Activated CD4-positive, alpha-beta memory T cell treated with anti-CD3 and anti-CD28 coated beads, Interleukin-2, amount 10 ng/mL, durations not matched to agents 7 days and 5 days (primary cell): Measurements from ENCODE around the gene P2RX6. TPM values are rescaled to one million over a fixed set of nuclear protein-coding genes. Genes with fewer than 3 reads are reported as not detected.

Experiments used
- CTCF ChIA-PET: fragments of 350-600 bp; sonication (Branson Sonifier 250); formaldehyde crosslinking; loops from one replicate; lab custom pipeline; 2021; ENCODE audit warnings: antibody characterized with exemption, inconsistent platforms; lab: Charles Lee
- POLR2A ChIA-PET: fragments of 350-600 bp; sonication (Branson Sonifier 250); formaldehyde crosslinking; loops from one replicate; lab custom pipeline; 2021; ENCODE audit warnings: antibody characterized with exemption; lab: Charles Lee
- DNase-seq: peaks from one replicate; pipeline ENCODE4 v3.0.0-alpha.2; 2020
- H3K27ac Mint-ChIP-seq: one replicate; pipeline ENCODE4 v1.8.0; 2021; ENCODE audit warnings: mild to moderate bottlenecking, mixed read lengths
- H3K27me3 Mint-ChIP-seq: one replicate; pipeline ENCODE4 v1.8.0; 2021; ENCODE audit warnings: mixed read lengths
- H3K36me3 Mint-ChIP-seq: one replicate; pipeline ENCODE4 v1.8.0; 2021; ENCODE audit warnings: low read depth, mixed read lengths
- H3K4me1 Mint-ChIP-seq: one replicate; pipeline ENCODE4 v1.8.0; 2021; ENCODE audit warnings: mixed read lengths
- H3K4me3 Mint-ChIP-seq: one replicate; pipeline ENCODE4 v1.8.0; 2021; ENCODE audit warnings: mild to moderate bottlenecking, mixed read lengths
- H3K9me3 Mint-ChIP-seq: one replicate; pipeline ENCODE4 v1.8.0; 2021; ENCODE audit warnings: mixed read lengths
- total RNA-seq, 2 experiments: library from RNA; stranded (reverse); gene quantifications; one replicate each; pipeline ENCODE4 v1.2.3, GENCODE V29; 2021

Gene P2RX6
- total RNA-seq, 2 experiments from 2014 or later: 0.08 to 0.23 TPM

DNA sequence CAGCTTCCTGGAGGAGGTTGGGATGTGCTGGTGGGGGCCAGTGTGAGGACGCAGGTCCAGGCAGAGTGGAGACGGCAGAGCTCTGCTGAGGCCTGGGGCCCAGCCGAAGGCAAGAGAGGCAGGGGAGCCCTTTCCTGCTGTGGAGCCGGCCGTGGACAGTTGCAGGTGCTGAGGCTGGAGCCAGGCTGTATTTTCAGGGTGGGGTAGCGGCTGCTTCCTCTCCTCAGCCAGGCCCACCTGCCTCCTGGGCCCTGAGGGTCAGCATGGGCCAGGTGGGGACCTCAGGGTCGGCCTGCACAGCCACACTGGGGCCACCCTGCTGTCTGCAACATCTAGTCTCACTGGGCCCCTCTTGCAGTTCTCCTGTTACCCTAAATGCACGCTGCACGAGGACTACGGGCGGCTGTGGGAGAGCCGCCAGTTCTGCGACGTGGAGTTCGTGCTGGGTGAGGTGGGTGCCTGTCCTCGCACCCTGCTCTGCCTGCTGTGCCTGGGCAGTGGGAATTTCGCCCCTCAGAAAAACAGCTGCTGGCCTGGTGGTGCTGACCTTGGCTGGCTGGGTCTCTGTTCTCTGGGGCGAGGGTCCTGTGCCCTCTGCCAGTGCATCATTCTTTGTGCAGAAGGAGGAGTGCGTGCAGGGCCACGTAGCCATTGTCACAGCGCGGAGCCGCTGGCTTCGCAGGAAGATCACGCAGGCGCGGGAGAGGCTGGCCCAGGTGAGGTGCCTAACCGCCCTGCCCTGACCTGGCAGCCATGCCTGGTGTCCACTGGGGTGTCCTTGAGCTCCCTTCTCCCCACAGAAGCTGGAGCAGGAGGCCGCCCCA is 21.4 kb upstream of the P2RX6 start:
- ChIA-PET CTCF (no interaction called here), POLR2A (no interaction called here)
- H3K4me1 Mint-ChIP-seq: peaks cover 10% of the 10 kb centered on the region
- DNase-seq: no peak
- H3K4me3 Mint-ChIP-seq: no peak overlapping the region
- H3K27ac Mint-ChIP-seq: no peak overlapping the region
- H3K27me3 Mint-ChIP-seq: no peaks in the 10 kb centered on the region
- H3K36me3 Mint-ChIP-seq: peaks cover 15% of the 10 kb centered on the region
- H3K9me3 Mint-ChIP-seq: no peaks in the 10 kb centered on the region

DNA sequence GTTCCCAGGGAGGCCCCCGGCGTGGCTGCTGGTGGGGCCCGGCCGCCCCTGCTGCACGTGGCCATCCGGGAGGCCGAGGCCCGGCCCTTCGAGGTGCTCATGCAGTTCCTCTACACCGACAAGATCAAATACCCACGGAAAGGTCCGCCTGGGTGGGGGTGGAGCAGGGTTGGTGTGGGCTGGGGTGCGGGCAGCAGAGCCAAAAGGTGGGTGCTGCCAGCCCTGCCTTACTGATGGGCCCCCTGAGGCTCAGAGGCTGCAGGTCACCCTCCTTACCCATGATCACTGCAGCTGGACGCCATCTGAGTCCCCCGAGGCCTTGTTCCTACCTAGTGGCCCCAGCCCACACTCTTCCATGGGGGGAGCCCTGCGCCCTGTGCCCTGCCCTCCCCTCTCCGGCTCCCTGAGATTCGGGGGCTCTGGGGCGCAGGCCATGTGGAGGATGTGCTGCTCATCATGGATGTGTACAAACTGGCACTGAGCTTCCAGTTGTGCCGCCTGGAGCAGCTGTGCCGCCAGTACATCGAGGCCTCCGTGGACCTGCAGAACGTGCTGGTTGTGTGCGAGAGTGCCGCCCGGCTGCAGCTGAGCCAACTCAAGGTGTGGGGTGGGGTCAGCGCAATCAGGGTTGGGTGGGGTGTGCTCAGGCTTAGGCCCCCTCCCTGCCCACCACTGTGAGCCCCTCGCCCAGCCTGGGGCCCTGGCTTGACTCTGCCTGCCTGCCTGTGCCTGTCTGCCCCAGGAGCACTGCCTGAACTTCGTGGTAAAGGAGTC is 20.6 kb upstream of the P2RX6 start:
- ChIA-PET CTCF (no interaction called here), POLR2A (no interaction called here)
- DNase-seq: no peak
- Mint-ChIP-seq H3K27me3 (no peaks in the 10 kb centered on the region), H3K4me1 (peaks cover 7% of the 10 kb centered on the region), H3K27ac (no peak overlapping the region), H3K36me3 (peaks cover 18% of the 10 kb centered on the region), H3K4me3 (no peak overlapping the region), H3K9me3 (no peaks in the 10 kb centered on the region)

DNA sequence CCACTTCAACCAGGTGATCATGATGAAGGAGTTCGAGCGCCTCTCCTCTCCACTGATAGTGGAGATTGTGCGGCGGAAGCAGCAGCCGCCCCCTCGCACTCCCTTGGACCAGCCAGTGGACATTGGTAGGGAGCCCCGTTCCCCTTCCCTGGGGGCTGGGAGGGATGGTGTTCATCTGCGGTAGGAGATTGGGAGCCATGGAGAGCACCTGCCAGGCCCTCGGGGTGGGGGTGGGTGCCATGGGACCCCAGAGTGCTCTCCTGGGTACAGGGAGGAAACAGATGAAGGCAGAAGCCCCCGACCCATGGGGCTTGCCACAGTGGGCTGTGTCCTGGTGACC is 20.1 kb upstream of the P2RX6 start:
- peaks cover 5% of the 10 kb centered on the region for H3K4me1 Mint-ChIP-seq
- DNase-seq: no peak
- no peak overlapping the region for H3K27ac Mint-ChIP-seq
- CTCF ChIA-PET: no interaction called here
- H3K36me3 Mint-ChIP-seq: peaks cover 21% of the 10 kb centered on the region
- no peak overlapping the region for H3K4me3 Mint-ChIP-seq
- no peaks in the 10 kb centered on the region for H3K9me3 Mint-ChIP-seq
- no peaks in the 10 kb centered on the region for H3K27me3 Mint-ChIP-seq
- POLR2A ChIA-PET: no interaction called here

DNA sequence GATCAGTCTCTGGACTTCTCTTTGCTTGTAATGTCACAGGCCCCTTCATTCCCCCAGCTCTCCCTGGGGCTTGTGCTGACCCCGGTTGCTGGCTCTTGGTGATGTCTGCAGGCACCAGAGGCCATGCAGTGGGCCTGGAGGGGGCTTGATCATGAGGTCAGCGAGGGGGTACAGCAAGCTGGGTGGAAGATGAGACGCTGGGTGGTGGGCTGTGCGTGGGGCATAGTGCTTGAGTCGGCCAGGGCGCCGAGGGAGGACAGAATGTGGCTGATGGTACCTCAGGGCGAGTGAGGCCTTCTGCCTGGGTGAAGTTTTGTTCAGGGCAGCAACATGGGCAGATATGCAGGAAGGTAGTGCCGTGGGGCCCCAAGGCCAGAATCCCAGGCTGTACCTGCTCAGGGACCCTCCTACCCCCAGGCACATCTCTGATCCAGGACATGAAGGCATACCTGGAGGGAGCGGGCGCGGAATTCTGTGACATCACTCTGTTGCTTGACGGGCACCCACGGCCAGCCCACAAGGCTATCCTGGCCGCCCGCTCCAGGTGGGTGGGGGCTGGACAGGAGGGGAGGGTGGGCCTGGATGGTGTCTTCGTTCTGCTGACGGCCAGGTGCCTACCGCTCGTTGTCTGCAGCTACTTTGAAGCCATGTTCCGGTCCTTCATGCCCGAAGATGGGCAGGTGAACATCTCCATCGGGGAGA is 19.5 kb upstream of the P2RX6 start:
- Mint-ChIP-seq H3K27ac (no peak overlapping the region), H3K9me3 (no peaks in the 10 kb centered on the region), H3K27me3 (no peaks in the 10 kb centered on the region), H3K4me3 (no peak overlapping the region), H3K36me3 (peaks cover 22% of the 10 kb centered on the region), H3K4me1 (peaks cover 8% of the 10 kb centered on the region)
- ChIA-PET CTCF (no interaction called here), POLR2A (no interaction called here)
- no peak for DNase-seq

DNA sequence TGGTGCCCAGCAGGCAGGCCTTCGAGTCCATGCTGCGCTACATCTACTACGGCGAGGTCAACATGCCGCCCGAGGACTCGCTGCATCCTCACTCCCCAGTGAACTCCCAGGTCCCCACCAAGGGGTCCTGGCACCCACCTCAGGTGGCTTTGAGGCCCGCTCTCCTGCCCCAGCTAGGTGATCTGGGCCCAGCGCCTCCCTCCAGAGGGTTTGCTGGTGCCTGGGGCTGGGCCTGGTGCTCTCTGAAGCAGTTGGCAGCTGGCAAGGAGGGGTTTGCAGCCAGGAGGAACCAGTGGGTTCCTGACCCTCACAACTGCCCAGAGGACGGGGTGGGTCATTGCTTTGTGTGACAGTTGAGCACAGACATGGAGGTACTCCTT is 18.9 kb upstream of the P2RX6 start:
- H3K9me3 Mint-ChIP-seq: no peaks in the 10 kb centered on the region
- no peak for DNase-seq
- CTCF ChIA-PET: no interaction called here
- H3K4me1 Mint-ChIP-seq: peaks cover 13% of the 10 kb centered on the region
- H3K27me3 Mint-ChIP-seq: no peaks in the 10 kb centered on the region
- H3K27ac Mint-ChIP-seq: no peak overlapping the region
- peaks cover 17% of the 10 kb centered on the region for H3K36me3 Mint-ChIP-seq
- H3K4me3 Mint-ChIP-seq: no peak overlapping the region
- POLR2A ChIA-PET: no interaction called here

DNA sequence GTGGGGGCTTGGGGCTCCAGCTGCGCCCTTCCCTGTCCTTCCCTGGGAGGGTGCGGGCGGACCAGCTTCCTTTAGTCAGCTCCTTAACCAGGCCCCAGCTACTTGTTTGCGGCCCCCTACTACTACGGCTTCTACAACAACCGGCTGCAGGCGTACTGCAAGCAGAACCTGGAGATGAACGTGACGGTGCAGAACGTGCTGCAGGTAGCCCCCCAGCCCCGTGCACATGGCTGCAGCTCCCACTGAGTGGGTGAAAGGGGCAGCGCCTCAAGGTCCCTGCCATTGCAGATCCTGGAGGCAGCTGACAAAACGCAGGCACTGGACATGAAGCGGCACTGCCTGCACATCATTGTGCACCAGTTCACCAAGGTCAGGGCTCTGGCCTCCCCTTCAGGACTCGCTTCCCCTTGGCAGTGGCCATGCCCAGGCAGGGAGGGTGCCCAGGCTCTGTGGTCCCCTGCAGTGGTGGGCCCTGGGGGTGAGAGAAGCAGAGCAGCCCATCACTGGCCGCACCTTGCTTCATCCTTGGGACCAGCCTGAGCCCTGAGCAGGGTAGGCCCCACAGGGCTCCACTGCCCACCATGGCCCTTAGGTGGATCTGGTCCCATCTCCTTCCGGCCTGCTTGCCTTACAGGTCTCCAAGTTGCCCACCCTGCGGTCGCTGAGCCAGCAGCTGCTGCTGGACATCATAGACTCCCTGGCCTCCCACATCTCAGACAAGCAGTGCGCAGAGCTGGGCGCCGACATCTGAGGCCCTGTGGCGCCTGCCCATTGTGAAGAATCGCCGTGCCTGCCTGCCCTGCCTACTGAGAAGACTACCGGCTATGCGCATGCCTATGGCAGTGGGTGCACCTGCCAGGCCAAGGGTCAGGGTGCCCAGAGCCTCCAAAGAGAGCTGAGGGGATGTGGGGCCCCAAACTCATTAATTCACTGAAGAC is 18.1 kb upstream of the P2RX6 start:
- Mint-ChIP-seq H3K4me1 (peaks cover 19% of the 10 kb centered on the region), H3K9me3 (no peaks in the 10 kb centered on the region), H3K27ac (no peak overlapping the region), H3K27me3 (no peaks in the 10 kb centered on the region), H3K36me3 (peaks cover 20% of the 10 kb centered on the region), H3K4me3 (no peak overlapping the region)
- CTCF ChIA-PET: no interaction called here
- DNase-seq: no peak
- POLR2A ChIA-PET: no interaction called here

DNA sequence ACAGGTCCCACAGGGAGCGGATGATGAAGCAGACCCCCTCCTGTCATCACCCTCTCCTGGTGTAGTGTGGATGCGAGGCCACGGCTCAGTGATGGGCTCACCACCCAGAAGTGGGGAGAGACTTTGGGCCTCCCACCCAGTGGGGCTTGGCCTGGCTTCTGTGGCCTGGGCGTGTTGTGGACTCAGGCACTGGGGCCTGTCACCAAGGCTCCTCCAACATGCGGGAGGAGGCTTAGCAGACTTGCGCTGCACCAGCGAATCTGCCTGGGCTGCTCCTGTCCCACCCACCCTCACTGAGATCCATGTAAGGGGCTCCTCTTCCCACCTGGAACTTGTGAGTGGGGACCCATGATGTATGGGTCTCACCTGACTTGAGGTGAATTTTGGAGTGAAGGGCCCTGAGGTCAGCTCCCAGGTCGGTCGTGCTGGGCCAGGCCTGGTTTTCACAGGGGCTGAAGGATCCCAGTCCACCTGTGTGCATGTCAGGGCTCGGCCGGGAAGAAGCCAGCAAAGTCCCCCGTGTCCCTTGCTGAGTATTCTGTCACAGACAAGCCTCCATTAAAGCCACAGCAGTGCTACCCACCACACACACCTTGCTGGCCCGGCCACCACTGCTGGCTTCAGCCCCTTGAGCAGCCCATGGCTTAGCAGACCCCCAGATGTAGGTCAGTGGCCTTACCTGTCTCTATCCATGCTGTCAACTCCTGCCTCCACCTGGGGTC is 17.3 kb upstream of the P2RX6 start:
- Mint-ChIP-seq H3K4me1 (peaks cover 21% of the 10 kb centered on the region), H3K9me3 (no peaks in the 10 kb centered on the region), H3K27ac (no peak overlapping the region), H3K4me3 (no peak overlapping the region), H3K36me3 (peaks cover 20% of the 10 kb centered on the region), H3K27me3 (no peaks in the 10 kb centered on the region)
- no peak for DNase-seq
- CTCF ChIA-PET: no interaction called here
- POLR2A ChIA-PET: no interaction called here

- Mint-ChIP-seq H3K36me3 (peaks cover 20% of the 10 kb centered on the region), H3K9me3 (no peaks in the 10 kb centered on the region), H3K4me3 (no peak overlapping the region), H3K27ac (no peak overlapping the region), H3K4me1 (peaks cover 29% of the 10 kb centered on the region), H3K27me3 (no peaks in the 10 kb centered on the region)
- CTCF ChIA-PET: no interaction called here
- DNase-seq: no peak
- POLR2A ChIA-PET: interaction anchor here (1.0 to 5.5 kb wide), 4 partner anchors 8 to 16 kb away, joined by 3 to 48 read pairs (median 4); partner anchors contain the start of gene LZTR1
Measured at GRCh38 chr22:20998411-20999336, 16.3 kb upstream of the P2RX6 start.

- ChIA-PET POLR2A (interaction anchor here (1.0 to 5.5 kb wide), 6 partner anchors 8 to 82 kb away, joined by 3 to 48 read pairs (median 4); partner anchors contain the start of genes CRKL and LZTR1), CTCF (no interaction called here)
- H3K4me1 Mint-ChIP-seq: peaks cover 34% of the 10 kb centered on the region
- H3K9me3 Mint-ChIP-seq: no peaks in the 10 kb centered on the region
- no peaks in the 10 kb centered on the region for H3K27me3 Mint-ChIP-seq
- no peak for DNase-seq
- peak overlapping the region; percentile 92 for H3K4me3 Mint-ChIP-seq
- peak overlapping the region; percentile 29 for H3K27ac Mint-ChIP-seq
- H3K36me3 Mint-ChIP-seq: peaks cover 20% of the 10 kb centered on the region
Measured at GRCh38 chr22:20999350-21000206, 15.4 kb upstream of the P2RX6 start.

DNA sequence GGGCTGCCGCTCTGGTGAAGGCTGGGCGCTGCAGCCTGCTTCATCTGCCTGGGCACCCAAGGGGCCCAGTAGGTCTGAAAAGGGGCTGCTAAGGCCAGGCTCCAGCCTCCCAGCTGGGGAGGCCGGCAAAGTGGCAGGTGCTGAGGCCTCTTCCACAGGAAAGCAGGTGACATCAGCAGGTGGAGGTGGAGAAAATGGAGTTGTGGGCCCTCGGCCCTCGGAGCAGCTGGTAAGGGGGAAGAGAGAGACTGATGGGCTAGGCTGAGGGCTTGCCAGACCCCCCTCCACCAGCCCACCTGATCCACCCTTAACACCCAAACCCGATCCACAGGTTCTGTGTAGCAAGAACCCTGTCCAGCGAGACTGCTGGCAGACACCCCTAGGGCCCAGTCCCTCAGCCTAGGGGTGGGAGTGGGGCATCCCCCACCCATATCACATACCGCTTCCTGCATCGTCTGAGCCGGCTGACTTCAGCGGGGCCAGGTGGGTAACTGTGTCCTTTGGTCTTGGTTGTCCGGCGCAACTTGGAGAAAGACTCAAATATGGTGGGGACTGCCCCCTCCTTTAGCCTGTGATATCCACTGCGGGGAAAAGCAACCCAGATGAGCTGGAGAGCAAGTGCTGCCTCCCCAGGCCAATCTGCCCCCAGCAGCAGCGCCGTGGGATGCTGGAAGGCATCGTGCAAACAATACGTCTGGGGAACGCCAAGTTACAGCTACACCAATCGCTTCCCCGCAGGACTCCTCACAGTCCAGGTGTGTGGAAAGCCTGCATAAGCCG is 14.6 kb upstream of the P2RX6 start:
- ChIA-PET POLR2A (interaction anchor here (1.0 to 5.5 kb wide), 5 partner anchors 9 to 83 kb away, joined by 4 to 48 read pairs (median 8); partner anchors contain the start of genes CRKL, LZTR1 and P2RX6), CTCF (interaction anchor here (0.7 to 1.4 kb wide), 2 partner anchors 19 to 115 kb away, joined by 3 to 7 read pairs; partner anchors contain the start of gene LZTR1)
- H3K27ac Mint-ChIP-seq: peak overlapping the region; percentile 90
- H3K36me3 Mint-ChIP-seq: peaks cover 18% of the 10 kb centered on the region
- no peaks in the 10 kb centered on the region for H3K27me3 Mint-ChIP-seq
- DNase-seq: no peak
- peak overlapping the region; percentile 92 for H3K4me3 Mint-ChIP-seq
- no peaks in the 10 kb centered on the region for H3K9me3 Mint-ChIP-seq
- H3K4me1 Mint-ChIP-seq: peaks cover 34% of the 10 kb centered on the region
